Measurements from ENCODE around the gene CHN2. TPM values are rescaled to one million over a fixed set of nuclear protein-coding genes. Genes with fewer than 3 reads are reported as not detected.

CHN2 gene
- total RNA-seq, 1 experiment from 2014 or later, result 5.0 TPM

DNA sequence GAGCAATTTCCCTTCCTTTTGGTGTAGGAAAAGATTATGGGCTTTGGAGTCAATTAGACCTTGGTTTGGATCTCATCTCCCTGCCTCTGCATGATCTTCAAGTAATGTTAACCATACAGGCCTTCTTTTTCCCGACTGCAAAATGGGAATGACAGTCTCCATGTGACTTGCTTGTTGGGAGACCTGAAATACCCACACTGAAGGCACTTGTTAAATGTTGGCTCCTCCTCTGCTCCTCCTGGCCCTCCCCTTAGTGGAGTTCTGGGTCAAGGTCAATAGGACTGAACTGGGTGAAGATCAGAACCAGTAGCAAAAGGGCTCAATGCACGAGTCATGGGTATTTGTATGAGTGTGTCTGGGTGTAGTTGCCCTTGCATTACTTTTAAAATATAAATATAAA lies 189.7 kb downstream of the CHN2 start (continued):
- TF ChIP-seq OVOL2 (CRISPR knock-in tag; IDR thresholded peaks at IDR 0.05; ENCODE audit: borderline replicate concordance) (no peak), NFATC4 (CRISPR knock-in tag; IDR thresholded peaks at IDR 0.05) (no peak), SMAD3 (CRISPR knock-in tag; IDR thresholded peaks at IDR 0.05; ENCODE audit: borderline replicate concordance) (no peak), SP1 (CRISPR knock-in tag; conservative IDR thresholded peaks at IDR 0.05) (no peak), NFE2L1 (CRISPR knock-in tag; IDR thresholded peaks at IDR 0.05) (no peak), ATF1 (CRISPR knock-in tag; IDR thresholded peaks at IDR 0.05) (no peak), SOX15 (CRISPR knock-in tag; IDR thresholded peaks at IDR 0.05) (no peak)
- TF ChIP-seq, protein P1, sequence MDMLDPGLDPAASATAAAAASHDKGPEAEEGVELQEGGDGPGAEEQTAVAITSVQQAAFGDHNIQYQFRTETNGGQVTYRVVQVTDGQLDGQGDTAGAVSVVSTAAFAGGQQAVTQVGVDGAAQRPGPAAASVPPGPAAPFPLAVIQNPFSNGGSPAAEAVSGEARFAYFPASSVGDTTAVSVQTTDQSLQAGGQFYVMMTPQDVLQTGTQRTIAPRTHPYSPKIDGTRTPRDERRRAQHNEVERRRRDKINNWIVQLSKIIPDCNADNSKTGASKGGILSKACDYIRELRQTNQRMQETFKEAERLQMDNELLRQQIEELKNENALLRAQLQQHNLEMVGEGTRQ (CRISPR knock-in tag; IDR thresholded peaks at IDR 0.05), result no peak
- TF ChIP-seq, protein P2, sequence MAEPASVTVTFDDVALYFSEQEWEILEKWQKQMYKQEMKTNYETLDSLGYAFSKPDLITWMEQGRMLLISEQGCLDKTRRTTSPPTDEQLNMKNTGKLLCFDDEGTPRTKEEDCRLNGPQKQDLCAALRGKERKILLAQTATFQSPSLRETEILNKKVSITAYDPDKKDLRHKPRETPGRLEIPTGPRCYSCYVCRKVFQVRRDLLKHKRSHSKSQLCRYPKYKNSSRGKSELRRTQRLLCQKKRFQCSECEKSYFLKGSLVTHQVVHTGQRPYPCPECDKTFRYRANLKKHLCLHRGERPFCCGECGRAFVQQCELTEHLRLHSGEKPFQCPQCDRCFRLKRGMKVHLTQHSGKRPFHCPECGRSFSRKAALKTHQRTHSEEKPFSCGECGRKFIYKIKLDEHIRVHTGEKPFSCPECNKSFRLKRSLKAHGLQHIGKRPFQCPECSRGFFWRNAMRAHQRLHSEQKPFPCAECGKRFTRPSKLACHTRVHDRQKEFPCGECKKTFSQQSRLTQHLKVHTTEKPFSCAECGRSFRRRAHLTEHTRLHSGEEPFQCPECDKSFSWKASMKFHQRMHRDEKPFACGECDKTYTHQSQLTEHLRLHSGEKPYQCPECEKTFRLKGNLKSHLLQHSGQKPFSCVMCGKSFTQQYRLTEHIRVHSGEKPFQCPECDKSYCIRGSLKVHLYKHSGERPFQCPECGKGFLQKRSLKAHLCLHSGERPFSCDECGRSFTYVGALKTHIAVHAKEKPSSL (CRISPR knock-in tag; conservative IDR thresholded peaks at IDR 0.05), result no peak

DNA sequence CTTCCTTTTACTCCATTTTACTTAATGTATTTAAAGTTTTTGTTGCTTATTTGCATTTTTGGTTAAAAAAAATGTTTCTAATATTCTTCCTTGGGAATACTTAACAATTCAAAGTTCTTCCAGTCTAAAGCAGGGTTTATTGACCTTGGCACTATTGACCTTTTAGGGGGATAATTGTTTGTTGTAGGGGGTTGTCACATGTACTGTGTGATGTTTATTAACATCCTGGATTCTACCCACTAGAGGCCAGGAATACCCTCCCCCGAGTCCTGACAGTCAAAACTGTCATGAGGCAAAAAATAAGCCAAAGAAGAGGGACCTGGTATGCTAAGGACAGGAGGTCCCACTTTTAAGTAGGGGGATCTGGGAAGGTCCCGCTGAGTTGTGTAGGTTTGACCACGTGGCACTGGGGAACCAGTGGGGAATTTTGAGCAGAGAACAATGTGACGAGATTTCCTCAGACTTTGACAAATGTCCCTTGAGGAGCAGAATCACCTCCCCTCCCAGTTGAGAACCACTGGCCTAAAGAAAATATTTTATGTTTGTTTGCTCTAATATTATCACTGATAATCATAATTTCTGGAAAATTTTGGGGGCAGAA lies 190.7 kb downstream of the CHN2 start:
- ChIA-PET CTCF (no interaction called here), POLR2A (no interaction called here)
- H3K9me3 Mint-ChIP-seq, result peaks cover 15% of the 10 kb centered on the region

DNA sequence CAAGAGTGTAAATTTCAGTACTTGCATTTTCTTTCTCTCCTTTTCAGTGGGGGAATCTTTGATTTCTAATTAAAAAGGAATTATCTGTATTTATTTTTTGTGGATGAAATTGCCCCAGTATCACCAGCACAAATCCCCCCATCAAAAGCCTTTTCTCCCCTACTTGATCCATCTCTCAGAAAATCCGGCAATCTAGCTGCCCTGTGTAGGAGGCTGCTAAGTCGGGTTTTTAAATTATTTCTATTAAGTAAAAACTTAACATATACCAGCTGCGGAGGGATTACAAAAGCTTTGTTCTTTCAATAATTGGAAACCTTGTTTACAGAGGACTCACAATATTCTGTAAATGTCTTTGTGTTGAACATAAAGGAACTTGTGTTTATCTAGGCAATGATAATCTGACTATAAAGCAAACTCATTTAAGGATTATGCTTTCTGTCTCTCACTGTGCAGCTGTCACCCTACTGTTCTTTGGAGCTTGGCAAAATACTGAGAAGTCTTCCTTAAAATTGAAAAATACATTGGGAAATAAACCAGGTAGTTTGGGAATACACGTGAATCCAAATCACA lies 191.7 kb downstream of the CHN2 start:
- Mint-ChIP-seq H3K36me3 (peaks cover 8% of the 10 kb centered on the region; the same call in 1 of the 2 replicates), H3K27ac (no peak overlapping the region), H3K9me3 (peaks cover 15% of the 10 kb centered on the region), H3K4me1 (peaks cover 6% of the 10 kb centered on the region; the same call in 1 of the 2 replicates), H3K27me3 (ENCODE audit: low read depth) (no peaks in the 10 kb centered on the region), H3K4me3 (no peak overlapping the region)
- ChIA-PET POLR2A (no interaction called here), CTCF (no interaction called here)
- ATAC-seq (no peak), DNase-seq (ENCODE audit: low spot score) (no peak)
- TF ChIP-seq ZBTB21 (CRISPR knock-in tag; IDR thresholded peaks at IDR 0.05; ENCODE audit: borderline replicate concordance) (no peak), GABPB1 (CRISPR knock-in tag; IDR thresholded peaks at IDR 0.05) (no peak)
- TF ChIP-seq, protein P3, sequence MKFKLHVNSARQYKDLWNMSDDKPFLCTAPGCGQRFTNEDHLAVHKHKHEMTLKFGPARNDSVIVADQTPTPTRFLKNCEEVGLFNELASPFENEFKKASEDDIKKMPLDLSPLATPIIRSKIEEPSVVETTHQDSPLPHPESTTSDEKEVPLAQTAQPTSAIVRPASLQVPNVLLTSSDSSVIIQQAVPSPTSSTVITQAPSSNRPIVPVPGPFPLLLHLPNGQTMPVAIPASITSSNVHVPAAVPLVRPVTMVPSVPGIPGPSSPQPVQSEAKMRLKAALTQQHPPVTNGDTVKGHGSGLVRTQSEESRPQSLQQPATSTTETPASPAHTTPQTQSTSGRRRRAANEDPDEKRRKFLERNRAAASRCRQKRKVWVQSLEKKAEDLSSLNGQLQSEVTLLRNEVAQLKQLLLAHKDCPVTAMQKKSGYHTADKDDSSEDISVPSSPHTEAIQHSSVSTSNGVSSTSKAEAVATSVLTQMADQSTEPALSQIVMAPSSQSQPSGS (CRISPR knock-in tag; IDR thresholded peaks at IDR 0.05; ENCODE audit: borderline replicate concordance, low read depth), result no peak

More for the DNA sequence above, 190.7 kb downstream of the CHN2 start:
- Mint-ChIP-seq H3K4me3 (no peak overlapping the region), H3K36me3 (peaks cover 8% of the 10 kb centered on the region; the same call in 1 of the 2 replicates), H3K4me1 (peaks cover 6% of the 10 kb centered on the region; the same call in 1 of the 2 replicates), H3K27ac (no peak overlapping the region), H3K27me3 (ENCODE audit: low read depth) (no peaks in the 10 kb centered on the region)
- TF ChIP-seq ZNF671 (CRISPR knock-in tag; IDR thresholded peaks at IDR 0.05) (no peak), NFE2L1 (CRISPR knock-in tag; IDR thresholded peaks at IDR 0.05) (no peak), NFYB (CRISPR knock-in tag; conservative IDR thresholded peaks at IDR 0.05; ENCODE audit: low read depth) (no peak), TEAD1 (CRISPR knock-in tag; IDR thresholded peaks at IDR 0.05) (no peak)
- TF ChIP-seq, protein P4, sequence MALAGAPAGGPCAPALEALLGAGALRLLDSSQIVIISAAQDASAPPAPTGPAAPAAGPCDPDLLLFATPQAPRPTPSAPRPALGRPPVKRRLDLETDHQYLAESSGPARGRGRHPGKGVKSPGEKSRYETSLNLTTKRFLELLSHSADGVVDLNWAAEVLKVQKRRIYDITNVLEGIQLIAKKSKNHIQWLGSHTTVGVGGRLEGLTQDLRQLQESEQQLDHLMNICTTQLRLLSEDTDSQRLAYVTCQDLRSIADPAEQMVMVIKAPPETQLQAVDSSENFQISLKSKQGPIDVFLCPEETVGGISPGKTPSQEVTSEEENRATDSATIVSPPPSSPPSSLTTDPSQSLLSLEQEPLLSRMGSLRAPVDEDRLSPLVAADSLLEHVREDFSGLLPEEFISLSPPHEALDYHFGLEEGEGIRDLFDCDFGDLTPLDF (CRISPR knock-in tag; IDR thresholded peaks at IDR 0.05), result no peak
- TF ChIP-seq, protein P5, sequence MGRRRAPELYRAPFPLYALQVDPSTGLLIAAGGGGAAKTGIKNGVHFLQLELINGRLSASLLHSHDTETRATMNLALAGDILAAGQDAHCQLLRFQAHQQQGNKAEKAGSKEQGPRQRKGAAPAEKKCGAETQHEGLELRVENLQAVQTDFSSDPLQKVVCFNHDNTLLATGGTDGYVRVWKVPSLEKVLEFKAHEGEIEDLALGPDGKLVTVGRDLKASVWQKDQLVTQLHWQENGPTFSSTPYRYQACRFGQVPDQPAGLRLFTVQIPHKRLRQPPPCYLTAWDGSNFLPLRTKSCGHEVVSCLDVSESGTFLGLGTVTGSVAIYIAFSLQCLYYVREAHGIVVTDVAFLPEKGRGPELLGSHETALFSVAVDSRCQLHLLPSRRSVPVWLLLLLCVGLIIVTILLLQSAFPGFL (CRISPR knock-in tag; IDR thresholded peaks at IDR 0.05; ENCODE audit: borderline replicate concordance), result no peak
- no peak for DNase-seq (ENCODE audit: low spot score)
- ATAC-seq, result no peak

Data from WTC11 (cell line).